NCI-H1694 treated with DMSO at 0.1 percent for 48 hours (cell line): ENCODE results near the gene CLDN11.

Experiments
- DNase-seq: peaks from one replicate; lab custom pipeline; 2025; lab: John Stamatoyannopoulos, UW

CLDN11 gene

DNA sequence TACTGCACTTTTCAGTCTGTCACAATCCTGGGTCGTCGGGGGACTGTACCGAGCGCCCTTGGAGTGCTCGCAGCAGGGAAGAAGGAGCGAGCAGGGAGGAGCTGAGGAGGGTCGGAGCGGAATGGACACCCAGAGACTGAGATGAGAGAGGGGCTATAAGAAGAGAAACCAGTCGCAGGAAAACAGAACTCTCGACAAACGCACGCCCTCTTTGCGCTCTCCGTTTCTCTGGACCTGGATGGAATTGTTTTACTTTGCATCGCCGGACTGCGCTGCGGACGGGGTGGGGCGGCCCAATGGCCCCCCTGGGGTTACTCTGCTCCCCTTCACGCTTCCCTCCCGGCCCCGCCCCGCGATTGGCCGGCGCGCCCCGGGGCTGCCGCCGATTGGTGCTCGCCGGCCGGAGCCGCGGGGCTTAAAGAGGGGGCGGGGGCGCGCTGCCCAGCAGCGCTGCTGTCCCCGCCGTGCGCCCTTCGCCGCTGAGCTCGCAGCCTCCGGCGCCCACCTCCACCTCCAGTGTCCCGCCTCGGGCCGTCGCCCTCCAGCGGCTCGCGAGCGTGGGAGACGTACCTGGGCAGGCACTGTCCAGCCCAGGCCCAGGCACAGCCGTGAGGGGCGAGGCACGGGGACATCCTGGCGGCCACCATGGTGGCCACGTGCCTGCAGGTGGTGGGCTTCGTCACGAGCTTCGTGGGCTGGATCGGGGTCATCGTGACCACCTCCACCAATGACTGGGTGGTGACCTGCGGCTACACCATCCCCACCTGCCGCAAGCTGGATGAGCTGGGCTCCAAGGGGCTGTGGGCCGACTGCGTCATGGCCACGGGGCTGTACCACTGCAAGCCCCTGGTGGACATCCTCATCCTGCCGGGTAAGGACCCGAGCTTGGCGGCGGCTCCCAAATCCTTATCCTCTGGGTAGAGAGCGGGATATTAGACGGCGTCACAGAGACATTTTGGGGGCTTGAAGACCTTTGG is at the start of gene CLDN11:
Gene CLDN11 (plus strand): TSS at position 447 of the 977 bp plus-strand sequence. CDS start 199 bp downstream, at position 646.
- no peak for DNase-seq

DNA sequence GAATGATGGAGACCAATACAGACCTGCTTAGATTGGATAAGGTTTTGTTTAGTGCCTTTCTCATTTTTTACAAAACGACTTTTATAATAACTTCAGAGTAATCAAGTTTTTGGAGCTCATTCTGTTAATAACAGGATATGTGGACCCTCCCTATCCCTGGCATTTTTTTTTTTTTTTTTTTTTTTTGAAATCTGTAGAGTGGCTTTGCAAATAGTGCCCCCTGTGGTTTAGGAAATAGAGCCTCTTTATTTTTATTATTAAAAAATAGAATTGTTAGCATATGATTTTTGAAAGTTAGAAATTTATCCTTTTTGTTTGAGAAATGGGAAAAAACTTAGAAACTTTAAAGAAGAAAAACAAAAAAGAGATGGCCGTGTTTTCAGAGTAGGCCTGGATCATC is 49.7 kb upstream of the CLDN11 start:
- peak; percentile 14 for DNase-seq

DNA sequence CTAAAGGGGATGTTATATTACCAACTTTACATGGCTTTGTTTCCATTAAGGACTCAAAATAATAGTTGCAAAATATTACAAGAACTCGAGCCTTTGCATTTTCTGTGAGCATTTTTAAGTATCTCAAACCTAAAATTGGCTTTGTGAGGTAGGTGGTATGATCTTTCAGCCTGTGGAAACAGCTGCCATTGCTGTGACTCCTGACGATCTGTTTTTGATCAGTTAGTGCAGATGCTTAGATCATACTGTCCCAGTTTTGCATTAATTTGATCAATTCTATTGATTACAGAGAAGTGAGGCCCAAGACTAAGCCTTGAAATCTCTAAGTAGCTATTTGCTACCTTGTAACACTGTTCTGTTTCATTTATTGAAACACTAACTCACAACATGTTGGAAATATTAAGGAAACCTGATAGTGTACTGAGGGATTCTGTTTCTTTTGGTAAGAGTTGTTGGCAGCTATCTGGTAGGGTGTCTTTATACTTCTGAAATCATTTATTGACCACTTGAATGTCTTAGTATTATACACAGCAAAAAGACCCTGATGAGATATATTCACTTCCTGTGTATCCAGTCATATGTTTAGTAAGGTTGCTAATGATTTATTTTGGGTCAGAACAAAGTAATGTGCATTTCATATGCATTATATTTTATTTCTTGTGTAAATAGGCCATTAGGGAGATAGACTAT is 46.3 kb upstream of the CLDN11 start:
- DNase-seq, result no peak

DNA sequence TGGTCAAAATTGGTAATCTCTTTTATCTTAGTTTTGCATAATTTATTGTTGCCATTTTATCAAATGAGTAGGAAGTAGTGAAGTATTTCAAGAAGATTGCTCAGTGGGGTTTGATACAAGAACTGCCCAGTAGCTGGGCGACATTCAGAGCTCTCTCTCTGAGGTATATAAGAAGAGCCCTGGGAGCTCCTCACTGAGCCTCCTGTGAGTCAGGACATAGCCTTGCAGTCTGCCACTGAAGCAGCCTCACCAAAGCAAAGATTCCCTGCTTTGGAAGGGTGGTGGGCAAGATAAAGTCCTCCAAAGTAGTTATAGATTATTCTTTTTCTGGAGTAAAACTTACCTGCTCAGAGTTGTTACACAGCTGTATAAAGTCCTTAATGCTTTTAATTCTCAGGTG is 35.1 kb upstream of the CLDN11 start:
- no peak for DNase-seq

DNA sequence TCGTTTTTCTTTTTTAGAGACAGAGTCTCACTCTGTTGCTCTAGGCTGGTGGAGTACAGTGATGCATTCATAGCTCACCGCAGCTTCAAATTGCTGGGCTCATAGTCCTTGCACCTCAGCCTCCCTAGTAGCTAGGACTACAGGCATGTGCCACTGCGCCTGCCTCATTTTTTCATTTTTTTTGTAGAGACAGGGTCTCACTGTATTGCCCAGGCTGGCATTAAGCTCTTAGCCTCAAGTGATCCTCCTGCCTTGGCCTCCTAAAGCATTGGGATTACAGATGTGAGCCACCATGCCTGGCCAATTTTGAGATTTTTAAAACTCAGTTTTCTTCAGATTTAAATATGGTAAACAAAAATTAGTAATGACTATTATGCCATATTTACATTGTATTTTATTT is 32.2 kb upstream of the CLDN11 start:
- DNase-seq, result no peak

DNA sequence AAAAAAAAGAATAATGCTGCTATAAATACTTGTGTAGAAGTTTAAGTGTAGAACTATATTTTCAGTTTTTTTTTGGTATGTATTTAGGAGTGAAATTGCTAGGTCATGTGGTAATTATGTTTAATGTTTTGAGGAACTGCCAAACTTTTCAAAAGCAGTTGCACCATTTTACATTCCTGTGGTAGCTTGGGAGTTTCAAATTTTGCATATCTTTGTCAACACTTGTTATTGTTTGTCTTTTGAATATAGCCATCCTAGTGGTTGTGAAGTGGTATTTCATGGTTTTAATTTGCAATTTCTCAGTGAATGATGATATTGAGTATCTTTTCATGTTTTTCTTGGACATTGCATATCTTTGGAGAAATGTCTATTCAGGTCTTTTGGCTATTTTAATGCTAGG is 30.7 kb upstream of the CLDN11 start:
- no peak for DNase-seq

DNA sequence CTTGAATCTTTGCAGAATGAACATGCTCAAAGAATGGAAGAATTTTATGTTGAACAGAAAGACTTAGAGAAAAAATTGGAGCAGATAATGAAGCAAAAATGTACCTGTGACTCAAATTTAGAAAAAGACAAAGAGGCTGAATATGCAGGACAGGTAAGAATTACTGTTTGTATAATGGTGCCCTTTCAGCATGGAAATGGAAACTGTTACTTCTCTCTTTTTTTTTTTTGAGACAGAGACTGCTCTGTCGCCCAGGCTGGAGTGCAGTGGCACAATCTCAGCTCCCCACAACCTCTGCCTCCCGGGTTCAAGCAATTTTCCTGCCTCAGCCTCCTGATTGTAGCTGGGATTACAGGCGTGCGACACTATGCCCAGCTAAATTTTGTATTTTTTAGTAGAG is 27.6 kb upstream of the CLDN11 start:
- DNase-seq, result no peak

DNA sequence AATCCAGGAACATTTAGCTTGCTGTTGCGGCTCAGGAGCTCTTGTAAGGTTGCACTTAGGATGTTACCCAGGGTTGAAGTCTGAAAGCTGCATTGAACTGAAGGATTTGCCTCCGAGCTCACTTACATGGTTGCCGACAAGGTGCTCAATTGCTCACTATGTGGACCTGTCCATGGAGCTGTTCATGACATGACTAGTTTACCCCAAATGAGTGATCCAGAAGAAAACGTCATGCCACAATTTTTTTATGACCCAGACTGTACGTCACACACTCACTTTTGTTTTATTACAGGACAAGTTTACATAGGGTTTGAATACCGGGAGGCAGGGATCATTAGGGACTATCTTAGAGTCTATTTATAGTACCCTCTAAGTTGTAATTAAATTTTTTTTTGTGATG is 21.0 kb upstream of the CLDN11 start:
- no peak for DNase-seq

DNA sequence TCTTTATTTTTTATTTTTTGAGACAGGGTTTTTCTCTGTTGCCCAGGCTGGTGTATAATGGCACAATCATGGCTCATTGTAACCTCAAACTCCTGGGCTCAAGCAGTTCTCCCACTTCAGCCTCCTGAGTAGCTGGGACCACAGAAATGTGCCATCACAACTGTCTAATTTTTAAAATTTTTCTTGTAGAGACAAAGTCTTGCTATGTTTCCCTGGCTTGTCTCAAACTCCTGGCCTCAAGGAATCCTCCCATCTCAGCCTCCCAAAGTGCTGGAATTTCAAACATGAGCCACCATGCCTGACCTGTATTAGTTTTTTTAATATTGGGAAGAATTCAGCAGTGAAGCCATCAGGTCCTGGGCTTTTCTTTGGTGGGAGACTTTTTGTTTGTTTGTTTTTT is 13.6 kb upstream of the CLDN11 start:
- DNase-seq, result no peak

DNA sequence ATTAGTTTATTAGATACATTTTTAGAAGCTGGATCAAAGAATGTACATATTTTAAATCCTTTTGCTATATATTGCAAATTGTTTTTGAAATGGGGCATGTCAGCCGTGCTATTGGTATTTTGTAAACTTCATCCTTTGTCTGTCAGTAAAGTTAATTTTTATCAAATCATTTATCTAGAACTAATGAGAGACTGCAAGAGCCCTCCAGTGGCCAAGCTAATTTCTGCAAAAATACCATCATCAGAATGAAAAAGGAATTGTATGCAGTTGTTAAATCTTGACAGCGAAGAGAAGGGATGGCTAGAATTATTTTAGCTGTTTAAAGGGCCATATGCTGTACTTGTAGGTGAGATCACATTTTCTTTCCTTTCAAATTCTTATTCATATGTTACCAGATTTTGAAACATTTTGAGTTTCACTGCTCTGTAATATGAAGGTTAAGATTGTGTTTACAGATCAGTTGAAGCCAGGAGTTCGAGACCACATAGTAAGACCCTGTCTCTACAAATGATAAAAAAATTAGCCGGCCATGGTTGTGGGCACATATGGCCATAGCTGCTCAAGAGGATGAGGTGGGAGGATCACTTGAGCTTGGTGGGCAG is 8.1 kb upstream of the CLDN11 start:
- peak; percentile 25 for DNase-seq

DNA sequence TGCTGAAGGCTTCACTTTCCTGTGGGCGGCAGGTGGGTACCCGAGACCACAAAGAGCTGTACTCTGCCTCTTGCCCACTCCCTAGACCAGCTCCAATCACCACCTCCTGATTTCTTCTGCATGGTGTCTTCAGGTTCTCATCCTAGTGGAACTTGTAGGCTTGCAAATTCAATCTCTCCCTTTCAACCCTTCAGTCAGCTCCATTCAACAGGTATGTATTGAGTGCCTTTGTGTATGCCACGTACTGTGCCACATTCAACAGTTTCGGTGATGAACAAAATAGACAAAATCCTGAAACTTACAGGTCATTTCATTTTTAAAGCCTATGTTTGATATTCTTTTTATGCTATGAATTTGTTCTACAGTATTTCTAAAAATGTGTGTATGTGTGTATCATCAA is 5.4 kb upstream of the CLDN11 start:
- no peak for DNase-seq

DNA sequence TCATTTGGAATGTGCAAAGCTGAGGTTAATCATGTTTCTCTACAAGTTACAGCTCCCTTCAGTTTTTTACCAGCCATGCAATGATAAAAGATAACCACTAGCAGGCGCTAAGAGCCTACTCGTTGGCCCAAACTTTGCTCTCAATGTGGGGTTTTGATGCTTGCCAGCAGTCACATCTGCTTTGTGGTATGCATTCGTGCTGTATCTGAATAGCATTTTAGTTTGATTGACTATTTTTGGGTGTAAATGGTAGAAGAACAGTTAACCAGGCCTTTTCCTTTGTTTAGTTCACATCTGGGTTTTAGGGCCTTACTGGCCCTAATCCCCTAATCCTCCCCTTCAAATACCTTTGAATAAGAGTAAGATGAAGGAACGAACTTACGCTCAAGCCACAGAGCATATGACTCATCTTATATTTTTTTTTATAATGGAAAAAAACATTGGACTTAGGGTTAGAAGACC is 4.4 kb upstream of the CLDN11 start:
- DNase-seq, result peak; percentile 93

DNA sequence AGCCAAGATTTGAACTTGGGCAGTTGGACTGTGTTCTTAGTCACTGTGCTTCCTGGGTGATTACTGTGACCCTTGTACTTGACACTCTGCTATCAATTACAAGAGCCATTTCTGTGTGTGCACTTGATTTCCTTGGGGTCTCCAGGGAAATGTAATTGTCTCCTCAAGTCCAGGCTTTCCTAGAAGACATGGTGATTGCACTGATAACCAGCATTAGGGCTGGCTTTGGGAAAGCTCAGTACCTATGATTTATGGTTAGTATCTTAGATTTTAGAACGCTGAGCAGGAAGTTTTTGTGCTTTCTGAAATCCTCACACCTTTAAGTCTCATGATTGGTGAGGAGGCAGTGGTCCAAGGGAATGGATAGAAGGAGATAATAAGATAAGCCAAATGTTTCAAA is 1.6 kb upstream of the CLDN11 start:
- no peak for DNase-seq

DNA sequence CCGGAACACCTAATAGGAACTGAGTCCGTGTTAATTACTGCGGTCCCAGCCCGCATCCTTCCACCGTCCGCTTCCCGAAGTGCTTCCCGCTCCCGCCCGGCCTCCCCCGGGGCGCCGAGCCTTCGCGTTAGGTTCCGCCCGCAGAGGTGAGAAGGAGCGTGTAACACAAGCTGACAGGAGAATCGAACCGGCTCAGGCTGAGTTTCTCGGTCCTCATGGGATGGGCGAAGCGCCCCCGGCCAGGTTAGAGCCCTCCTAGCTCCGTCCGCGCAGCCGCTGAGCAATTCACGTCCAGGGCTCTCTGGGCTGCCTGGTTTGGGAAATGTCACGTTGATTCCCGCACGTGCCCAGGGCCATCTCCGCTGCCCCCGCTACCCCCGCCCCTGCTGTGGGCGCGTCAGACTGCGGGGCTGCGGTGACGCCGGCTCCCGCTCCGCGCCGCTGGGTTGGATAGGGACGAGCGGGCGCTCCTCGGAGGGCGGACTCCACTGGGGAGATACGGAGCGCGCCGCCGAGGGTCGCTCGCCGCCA is 954 bp downstream of the CLDN11 start:
- DNase-seq, result no peak

DNA sequence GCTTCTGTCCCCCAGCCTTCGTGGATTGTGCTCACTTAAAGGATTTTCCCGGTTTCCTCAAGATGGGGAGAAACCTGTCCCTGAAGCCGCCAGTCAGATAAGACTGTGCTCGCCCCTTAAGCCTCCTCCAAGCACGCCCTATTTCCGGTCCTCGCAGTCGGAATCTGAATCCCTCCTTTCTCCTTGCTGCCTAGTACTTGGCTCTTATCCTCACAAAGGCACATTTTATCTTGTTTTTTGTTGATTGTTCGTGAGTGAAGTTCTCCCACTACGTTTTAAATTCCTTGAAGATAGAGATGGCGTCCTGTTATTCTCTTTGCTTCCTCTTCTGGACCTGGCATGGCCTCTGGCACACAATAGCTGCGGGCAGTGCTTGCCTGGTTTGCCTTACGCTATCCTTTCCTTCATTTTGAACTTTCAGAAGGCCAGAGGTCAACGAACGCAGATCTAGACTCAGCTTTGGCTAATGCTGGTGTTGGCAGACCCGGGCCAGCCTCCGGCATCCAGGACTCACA is 1.7 kb downstream of the CLDN11 start:
- DNase-seq, result no peak

DNA sequence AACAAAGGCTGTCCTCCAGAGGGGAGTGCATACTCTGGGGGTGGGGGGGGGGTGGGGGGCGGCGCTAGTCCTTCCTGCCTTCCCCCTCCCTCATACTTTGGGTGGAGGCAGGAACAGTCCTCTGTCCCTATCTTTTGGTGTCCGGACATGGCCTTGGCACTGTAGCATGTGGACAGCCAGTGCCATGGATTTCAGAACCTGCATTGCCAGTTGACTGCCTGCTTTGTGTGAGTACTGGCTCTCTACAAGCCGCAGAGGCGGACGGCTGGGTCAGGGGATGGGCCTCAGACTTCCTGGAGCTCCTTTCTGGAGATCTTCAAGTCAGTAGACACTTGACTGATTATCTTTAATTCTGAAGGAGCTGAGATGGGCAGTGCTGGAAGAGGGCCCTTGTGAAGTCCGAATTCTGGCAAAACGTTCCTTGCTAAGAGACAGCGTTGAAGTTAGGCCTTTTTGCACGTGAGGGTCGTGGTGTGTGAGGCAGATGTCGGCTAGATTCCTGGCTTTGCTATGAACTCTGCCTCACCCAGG is 2.5 kb downstream of the CLDN11 start:
- DNase-seq, result no peak

DNA sequence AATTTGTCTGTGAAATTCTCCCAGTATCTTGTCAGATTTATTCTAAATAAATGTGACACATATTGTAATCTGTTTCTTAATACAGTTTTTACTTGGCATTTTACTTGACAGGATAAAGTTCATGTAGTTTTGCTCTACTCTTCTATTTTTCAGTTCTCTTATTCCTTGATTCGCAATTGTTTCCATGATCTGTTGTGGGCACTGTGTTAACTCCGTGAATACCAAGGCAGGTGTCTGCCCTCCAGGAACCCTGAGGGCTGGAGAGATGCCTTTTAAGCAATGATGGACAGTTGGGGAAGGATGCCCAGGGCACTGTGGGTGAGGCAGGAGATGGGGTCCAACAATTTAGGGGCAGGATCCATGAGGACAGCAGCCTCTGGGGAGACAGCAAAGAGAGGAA is 3.1 kb downstream of the CLDN11 start:
- DNase-seq, result no peak

DNA sequence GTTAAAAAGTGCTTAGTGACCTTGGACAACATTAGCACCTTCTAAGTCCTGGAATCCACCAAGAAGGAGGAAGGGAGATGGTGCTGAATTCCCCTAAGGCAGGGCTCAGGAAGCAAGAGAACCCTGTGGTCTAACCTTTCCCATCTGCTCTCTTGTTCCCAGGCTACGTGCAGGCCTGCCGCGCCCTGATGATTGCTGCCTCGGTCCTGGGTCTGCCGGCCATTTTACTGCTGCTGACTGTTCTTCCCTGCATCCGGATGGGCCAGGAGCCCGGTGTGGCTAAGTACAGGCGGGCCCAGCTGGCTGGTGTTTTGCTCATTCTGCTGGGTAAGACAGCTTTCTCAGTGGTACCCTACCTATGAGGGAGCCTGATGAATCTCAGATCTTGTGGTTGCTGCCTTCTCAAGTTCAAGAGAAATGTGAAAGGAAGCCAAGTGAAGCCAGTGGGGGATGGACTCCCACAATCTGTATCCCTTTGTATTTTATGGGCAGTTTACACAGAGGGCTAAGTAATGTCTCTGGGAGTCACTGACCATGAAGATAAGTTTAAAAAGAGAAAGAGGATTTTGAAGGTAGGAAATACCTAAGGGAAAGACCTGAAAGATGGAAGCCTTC is 4.4 kb downstream of the CLDN11 start:
- DNase-seq, result no peak

DNA sequence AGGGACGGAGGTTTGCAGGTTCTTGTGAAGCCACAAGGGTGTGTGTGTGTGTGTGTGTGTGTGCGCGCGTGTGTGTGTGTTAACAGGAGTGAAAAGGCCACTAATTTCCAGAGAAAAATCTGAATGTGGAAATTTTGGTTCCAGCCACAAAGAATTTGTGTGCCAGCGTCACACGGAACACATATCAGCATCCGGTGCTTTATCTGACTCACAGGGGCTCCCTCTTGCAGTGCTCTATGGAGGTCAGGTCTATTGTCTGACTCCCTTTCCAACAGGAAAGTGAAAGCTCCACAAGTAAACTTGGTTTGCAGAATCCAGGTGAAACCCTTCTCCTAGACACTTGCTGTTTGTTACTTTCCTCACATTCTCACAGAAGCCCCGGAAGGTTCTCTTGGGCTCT is 6.2 kb downstream of the CLDN11 start:
- no peak for DNase-seq

DNA sequence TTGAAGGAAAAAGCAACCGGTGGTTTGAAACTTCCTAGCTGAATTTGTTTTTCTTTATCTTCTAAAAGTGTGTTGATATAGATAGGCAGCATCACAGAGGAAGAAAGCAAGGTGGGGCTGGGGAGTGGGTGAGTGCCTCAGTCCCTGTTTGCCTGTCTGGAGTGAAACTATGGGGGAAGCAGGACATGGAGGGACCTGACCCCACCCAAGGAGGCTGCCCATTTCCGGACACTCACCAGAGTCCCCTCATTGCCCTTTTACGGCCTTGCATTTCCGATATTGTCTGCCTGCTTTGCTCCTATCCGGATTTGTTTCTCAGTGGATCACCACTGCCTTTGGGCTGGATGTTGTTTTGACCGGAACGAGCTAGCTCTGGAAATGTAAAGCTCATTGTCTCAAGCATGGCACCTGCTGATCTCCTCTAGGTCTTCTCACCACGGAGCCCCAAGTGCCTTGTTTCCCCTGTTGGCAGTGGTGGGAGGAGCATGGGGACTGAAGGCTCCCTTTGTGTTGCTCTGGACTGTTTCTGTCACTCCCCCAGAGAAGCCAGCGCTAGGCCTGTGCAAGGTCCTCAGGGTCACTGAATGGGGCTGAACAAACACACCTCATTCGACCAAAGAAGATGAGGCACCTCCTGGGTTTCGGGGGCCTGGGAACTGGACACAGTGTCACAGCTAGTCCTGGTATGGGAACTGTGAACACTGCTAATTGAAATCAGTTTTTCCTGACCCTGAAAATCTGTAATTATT is 7.0 kb downstream of the CLDN11 start:
- DNase-seq, result no peak

DNA sequence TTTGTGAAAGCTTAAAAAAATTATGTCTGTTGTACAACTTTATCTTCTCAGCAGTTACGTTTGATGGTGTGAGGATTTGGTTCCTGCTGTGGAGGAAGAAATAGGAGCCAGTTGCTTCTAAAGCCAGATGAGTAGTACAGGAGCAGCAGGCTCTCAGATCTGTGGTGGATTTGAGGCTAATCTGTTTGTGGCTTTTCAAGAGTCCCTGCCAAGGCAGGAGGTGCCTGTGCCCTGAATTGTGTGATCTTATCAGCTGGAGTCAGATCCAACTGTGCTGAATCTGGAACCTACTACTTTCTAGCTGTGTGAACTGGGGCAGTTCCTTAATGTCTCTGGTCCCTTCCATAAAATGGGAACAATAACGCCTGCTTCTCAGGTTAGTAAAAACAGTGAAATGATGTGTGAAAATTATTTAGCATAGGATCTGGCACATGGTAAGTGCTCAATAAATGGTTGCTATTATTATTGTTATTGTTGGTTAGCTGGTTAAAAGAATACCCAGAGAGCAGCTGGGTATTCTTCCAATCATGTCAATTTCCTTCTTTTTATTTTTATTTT is 7.7 kb downstream of the CLDN11 start:
- no peak for DNase-seq
